Limb (tissue), 2 donors: ENCODE results near the gene ZFR.
"Not testable (repeated sequence)": the region's sequence is repeated elsewhere in the genome, so short reads cannot be mapped to it uniquely, and the experiment has no call there.

Experiments
- DNase-seq, 2 donors: peaks; one replicate each; pipeline ENCODE4 v3.0.0-alpha.2; 2016; ENCODE audit errors: extremely low spot score in 2 of 2

Gene ZFR

GRCh38 chr5:32413466-32414263 lies 30.9 kb downstream of the ZFR start:
- no peak for DNase-seq

- DNase-seq: no peak
These were observed 33.9 kb downstream of the ZFR start for GRCh38 chr5:32410630-32411029.

GRCh38 chr5:32406650-32407049 lies 37.9 kb downstream of the ZFR start:
- no peak for DNase-seq

DNA sequence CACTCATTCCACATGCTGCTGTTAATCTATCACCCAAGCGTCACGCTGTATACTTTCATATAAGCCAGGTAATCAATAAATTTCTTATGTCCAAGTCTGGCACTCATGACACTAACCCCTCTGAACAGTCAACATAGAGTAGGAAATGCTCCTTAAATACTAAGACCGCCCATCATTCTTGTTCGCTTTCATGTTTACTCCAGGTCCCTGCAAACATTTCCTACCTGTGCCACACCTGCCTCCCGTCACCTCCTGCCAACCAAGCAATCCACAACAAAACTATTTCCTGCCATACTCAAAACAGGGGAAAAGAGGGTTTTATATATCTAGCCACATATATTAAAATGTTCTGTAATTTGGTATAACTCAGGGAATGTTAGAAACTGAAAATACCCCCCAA lies 39.0 kb downstream of the ZFR start:
- DNase-seq: no peak

- no peak for DNase-seq
These were observed 40.8 kb downstream of the ZFR start for GRCh38 chr5:32403760-32404159.

- DNase-seq: no peak
These were observed 44.1 kb downstream of the ZFR start for GRCh38 chr5:32400401-32400800.

GRCh38 chr5:32398754-32399153 lies 45.8 kb downstream of the ZFR start:
- DNase-seq: not testable (repeated sequence)

DNA sequence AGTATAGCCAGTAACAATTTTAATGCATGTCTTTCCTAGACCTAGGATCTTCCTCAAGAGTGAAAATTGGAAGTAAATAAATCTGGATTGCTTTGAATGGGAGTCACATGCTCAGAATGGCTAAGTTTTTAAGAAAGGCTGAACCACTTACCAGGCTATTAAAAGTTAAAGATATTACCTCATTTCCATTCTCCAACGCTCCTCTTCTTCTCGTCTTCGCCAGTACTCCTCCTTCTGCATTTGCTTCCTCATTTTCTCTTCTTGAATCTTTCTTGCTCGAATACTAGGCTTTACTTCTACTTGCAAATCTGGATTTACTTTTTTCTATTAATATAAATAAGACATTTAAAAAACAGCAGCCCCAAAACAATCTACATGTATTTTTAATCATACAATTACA lies 49.6 kb downstream of the ZFR start:
- no peak for DNase-seq

- no peak for DNase-seq
These were observed 52.5 kb downstream of the ZFR start for GRCh38 chr5:32392039-32392438.

DNA sequence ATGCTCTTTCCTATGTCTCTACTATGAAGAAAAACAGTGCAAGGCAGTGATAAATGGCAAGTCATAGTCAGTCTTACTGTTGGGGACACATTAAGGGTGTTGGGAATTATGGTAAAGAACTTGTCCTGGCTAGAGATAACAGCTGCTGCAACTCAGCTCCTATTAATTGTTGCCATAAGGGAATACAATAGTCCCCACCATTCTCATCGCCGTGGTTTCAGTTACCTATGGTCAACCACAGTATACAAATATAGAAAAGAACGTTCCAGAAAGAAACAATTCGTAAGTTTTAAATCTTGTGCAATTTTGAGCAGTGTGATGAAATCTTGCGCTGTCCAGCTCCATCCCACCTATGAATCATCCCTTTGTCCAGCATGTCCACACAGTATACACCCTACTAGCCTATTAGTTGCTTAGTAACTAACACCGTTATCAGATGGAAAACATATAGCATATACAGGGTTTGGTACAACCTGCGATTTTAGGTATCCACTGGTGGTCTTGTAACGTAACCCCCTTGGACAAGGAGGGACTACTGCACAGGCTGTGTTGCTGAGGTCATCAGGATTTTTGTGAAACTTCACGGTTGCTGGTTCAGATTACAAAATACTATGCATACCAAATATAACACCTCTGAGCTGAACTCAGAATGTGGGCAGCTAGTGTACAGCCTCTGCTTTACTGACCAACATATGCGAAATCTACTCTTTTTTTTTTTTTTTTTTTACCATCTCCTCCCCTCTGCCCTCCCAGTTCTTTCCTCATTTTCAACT lies 53.5 kb downstream of the ZFR start:
- no peak for DNase-seq

GRCh38 chr5:32388432-32389129 lies 56.0 kb downstream of the ZFR start:
- no peak for DNase-seq

GRCh38 chr5:32387841-32388240 lies 56.7 kb downstream of the ZFR start:
- no peak for DNase-seq

DNA sequence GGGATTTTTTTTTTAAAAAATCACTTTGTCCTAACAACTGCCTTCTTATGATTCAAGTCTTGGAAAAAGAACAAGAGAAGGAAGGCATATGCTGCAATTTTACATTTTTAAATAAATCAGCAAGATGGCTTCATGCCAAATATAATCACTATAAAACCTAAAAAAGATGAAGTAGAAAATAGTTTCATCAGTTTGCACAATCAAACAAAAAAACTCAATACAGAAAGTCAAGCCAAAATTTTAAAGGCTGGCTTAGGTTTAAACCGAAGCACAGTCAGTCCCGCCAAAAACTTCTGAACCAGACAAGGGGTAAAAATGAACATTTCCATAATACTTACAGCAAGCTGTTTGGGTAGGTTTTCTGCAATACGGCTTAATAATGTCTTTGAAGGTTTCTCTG lies 57.3 kb downstream of the ZFR start:
- DNase-seq: peak in 1 of 2 donors; percentile 27

- DNase-seq: no peak
These were observed 59.9 kb downstream of the ZFR start for GRCh38 chr5:32384621-32385020.

GRCh38 chr5:32383586-32383985 lies 61.0 kb downstream of the ZFR start:
- no peak for DNase-seq

DNA sequence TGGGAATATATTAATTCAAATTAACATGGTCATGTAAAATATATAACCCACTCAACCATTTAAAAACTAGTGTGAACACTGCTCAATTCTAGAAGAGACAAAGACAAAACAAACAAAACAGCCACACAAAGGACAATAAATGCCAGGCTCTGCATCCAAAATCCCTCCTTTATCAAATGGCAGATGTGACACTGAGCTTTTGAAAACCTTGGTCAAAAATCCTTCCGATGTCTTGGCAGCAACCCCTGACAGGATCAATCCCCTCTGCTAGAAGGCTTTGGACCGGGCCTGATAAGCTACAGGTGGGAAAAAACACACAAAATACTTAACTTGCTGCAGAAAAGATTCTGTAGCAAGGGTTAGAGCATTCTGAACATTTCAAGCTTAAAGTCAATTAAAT lies 61.5 kb downstream of the ZFR start:
- DNase-seq: no peak

- no peak for DNase-seq
These were observed 65.1 kb downstream of the ZFR start for GRCh38 chr5:32379421-32379820.

DNA sequence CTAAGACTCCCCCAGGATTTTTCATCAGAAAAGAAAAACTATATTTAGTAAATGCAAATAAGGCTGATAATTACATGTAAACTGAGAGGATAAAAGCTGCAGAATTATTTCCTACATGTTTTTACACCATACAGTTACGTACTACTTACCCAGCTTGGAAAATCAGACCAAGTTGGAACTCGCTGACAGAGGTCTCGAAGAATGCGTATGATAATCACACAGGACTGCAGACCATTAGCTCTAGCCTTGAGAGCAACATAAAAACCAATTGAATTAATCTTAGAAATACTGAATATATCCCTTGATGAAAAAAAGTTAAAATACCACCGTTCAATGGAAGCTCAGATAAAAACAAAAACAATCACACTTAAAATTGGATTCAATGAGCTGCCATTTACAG lies 65.6 kb downstream of the ZFR start:
- DNase-seq: no peak

DNA sequence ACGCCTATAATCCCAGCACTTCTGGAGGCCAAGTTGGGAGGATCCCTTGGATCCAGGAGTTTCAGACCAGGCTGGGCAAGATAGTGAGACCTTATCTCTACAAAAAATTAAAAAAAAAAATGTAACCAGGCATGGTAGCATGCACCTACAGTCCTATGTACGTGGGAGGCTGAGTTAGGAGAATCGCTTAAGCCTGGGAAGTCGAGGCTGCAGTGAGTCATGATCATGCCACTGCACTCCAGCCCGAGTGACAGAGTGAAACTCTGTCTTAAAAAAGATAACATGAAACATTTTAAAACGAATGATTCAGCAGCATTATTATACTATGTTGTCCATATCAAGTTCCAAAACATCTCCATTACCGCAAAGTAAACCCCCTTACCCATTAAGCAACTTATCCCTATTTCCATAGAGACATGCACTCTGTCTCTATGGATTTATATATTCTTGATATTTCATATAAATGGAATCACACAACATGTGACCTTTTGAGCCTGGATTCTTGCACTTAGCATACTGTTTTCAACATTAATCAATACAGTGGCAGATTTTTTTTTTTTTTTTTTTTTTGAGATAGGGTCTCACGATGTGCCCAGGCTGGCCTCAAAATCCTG lies 74.9 kb downstream of the ZFR start:
- no peak for DNase-seq

- no peak for DNase-seq
These were observed 75.5 kb downstream of the ZFR start for GRCh38 chr5:32369032-32369431.

GRCh38 chr5:32367271-32367670 lies 77.3 kb downstream of the ZFR start:
- not testable (repeated sequence) for DNase-seq

DNA sequence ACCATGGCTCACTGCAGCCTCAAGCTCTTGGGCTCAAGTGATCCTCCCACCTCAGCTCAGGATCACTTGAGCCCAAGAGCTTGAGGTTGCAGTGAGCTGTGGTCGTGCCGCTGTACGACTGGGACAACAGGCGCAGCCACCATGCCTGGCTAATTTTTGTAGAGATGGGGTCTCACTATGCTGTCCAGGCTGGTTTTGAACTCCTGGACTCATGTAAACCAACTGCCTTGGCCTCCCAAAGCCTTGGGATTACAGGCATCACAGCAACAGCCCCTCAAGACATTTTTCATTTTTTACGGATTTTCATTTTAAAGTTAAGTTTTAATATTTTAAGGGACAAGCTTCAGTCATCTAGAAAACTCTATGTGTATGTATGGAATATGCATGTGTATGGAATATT lies 78.9 kb downstream of the ZFR start:
- no peak for DNase-seq
